HG02885 (cell line): ENCODE results near the gene CLEC14A.

ENCODE experiments used
- ATAC-seq: cut with Tn5 transposase; IDR thresholded peaks from one replicate; pipeline ENCODE4 v1.9.1; 2021; ENCODE audit warnings: mild to moderate bottlenecking; ENCODE audit not compliant: unreplicated experiment, poor library complexity

CLEC14A gene

GRCh38 chr14:38207736-38208617, 47.9 kb downstream of the CLEC14A start, which contains the start of gene SSTR1:
TSS of gene SSTR1 (plus strand) at chr14:38207904. CDS start at chr14:38209390, 1,486 bp downstream.
- ATAC-seq: no peak

- no peak for ATAC-seq
Measured at GRCh38 chr14:38207377-38207735, 48.5 kb downstream of the CLEC14A start.

DNA sequence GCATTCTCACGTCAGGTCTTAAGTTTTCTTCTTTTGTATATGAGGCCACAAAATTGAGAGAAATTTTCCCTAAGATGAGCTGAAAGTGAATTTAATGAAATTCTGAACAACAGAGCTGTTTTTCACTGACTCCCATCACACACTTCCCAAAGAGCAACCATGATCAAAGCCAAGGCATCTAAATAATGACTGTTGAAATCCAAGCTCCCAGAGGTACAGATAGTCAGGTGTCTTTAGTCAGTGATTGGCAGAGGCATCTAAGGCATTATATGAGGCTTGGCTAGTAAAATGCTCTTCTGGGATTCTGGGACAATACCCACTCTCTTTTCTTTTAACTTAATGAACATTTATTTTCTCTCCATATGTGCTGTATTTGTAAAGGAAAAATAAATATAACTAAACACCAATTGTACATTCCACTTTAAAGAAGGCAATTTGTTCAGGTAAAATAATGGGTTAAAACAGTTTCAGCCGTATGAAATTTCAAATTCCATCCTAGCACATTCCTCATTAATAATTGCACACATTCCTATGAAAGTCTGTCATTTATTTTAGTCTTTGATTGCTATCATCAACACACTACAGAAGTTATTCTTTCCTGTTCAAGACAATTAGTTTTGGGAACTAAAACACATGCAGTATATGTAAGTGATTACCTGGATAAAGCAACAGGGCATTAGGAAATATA, 49.1 kb downstream of the CLEC14A start:
- no peak for ATAC-seq

DNA sequence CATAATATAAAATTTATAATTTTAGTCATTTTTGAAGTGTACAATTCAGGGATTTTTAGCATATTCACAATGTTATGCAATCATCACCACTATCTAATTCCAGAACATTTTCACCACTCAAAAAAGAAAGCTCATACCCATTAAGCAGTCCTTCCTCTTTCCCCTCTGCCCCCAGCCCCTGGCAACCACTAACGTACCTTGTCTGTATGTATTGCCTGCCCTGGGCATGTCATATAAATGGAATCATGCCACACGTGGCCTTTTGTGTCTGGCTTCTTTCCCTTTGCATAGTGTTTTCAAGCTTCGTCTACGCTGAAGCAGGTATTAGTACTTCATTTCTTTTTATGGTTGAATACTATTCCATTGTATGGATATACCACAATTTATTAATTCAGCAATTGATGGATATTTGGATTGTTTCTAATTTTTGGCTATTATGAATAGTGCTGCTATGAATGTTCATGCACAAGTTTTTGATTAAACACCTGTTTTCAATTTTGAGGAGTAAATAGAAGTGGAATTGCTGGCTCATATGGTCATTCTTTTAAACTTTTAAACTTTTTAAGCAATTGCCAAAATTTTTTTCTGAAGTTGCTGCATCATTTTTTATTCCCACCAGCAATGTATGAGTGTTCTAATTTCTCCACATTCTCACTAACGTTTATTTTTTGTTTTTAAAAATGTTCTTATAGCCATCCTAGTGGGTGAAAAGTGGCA, 49.8 kb downstream of the CLEC14A start:
- no peak for ATAC-seq

- ATAC-seq: no peak
Measured at GRCh38 chr14:38205119-38205813, 50.6 kb downstream of the CLEC14A start.

DNA sequence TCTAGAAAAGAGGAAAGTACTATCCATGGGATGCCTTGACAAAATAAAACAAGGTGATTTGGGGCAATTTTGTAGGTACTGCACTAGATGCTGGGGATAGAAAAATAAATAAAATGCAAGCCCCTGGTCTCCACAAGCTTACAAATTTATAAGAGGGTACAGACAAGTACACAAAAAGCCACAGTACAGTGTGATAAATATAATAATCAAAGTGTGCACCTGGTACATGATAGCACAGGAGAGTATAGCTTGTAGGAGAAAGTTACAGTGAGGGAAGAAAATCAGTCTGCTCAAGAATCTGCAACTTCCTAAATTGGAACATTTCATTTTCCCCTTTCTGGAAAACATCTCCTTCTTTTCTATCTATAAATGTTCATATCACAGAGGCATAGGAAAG, 51.2 kb downstream of the CLEC14A start:
- ATAC-seq: no peak
